IMR-90 (cell line): ENCODE measurements around the gene IFIH1. TPM values are rescaled to one million over a fixed set of nuclear protein-coding genes. Genes with fewer than 3 reads are reported as not detected.

Source experiments
- ATAC-seq: fragments of 200-7000 bp; cut with Tn5 transposase; 2 replicates; pipeline ENCODE4 v1.9.1; 2020; ENCODE audit warnings: low read depth, mild to moderate bottlenecking, moderate library complexity
- BruUV-seq: library from RNA; stranded (reverse); fragments of 400-500 nt; replicated peaks from 2 replicates; lab custom pipeline; 2021; lab: Mats Ljungman, UMichigan
- CTCF ChIA-PET: fragments of 300-600 bp; formaldehyde crosslinking; extraction: SDS; loops from one replicate; lab custom pipeline; 2021; ENCODE audit warnings: antibody characterized with exemption; lab: Yijun Ruan, JAX
- POLR2A ChIA-PET: fragments of 300-600 bp; sonication (Branson Sonifier 250); formaldehyde crosslinking; loops from one replicate; lab custom pipeline; 2022; ENCODE audit warnings: antibody characterized with exemption; ENCODE audit not compliant: unreplicated experiment; lab: Charles Lee
- DNase-seq: peaks from one replicate; pipeline ENCODE4 v3.0.0; 2013
- H2AFZ ChIP-seq: replicated peaks from 2 replicates; pipeline ENCODE3; 2013; ENCODE audit warnings: low read length, mild to moderate bottlenecking; ENCODE audit not compliant: poor library complexity
- H2AK5ac ChIP-seq: 2 replicates; pipeline ENCODE4 v1.6.1; 2013; ENCODE audit warnings: low read depth, low read length, inconsistent platforms
- H2AK9ac ChIP-seq: replicated peaks from 2 replicates; pipeline ENCODE3; 2013; ENCODE audit warnings: mild to moderate bottlenecking, low read depth, low read length, moderate library complexity; ENCODE audit not compliant: poor library complexity
- H2BK120ac ChIP-seq: 2 replicates; pipeline ENCODE4 v1.6.1; 2013; ENCODE audit warnings: low read depth, low read length, inconsistent platforms
- H2BK15ac ChIP-seq: 3 replicates; pipeline ENCODE4 v1.6.1; 2013; ENCODE audit warnings: low read depth, low read length, inconsistent platforms
- H2BK20ac ChIP-seq: 2 replicates; pipeline ENCODE4 v1.6.1; 2013; ENCODE audit warnings: low read depth, mild to moderate bottlenecking, inconsistent platforms, low read length, moderate library complexity
- H2BK5ac ChIP-seq: 2 replicates; pipeline ENCODE4 v1.6.1; 2013; ENCODE audit warnings: mild to moderate bottlenecking, low read depth, low read length, inconsistent platforms; ENCODE audit not compliant: poor library complexity, severe bottlenecking
- H3K14ac ChIP-seq: replicated peaks from 2 replicates; pipeline ENCODE4 v1.6.1; 2013; ENCODE audit warnings: low read depth, low read length, inconsistent platforms
- H3K18ac ChIP-seq: 2 replicates; pipeline ENCODE4 v1.6.1; 2013; ENCODE audit warnings: low read depth, low read length, control low read depth
- H3K23ac ChIP-seq: 2 replicates; pipeline ENCODE4 v1.6.1; 2013; ENCODE audit warnings: low read depth, low read length, inconsistent platforms
- H3K27ac ChIP-seq: 2 replicates; pipeline ENCODE4 v1.5.1; 2013; ENCODE audit warnings: mild to moderate bottlenecking, control low read depth, low read length; ENCODE audit not compliant: insufficient read depth
- H3K27me3 ChIP-seq: 2 replicates; pipeline ENCODE4 v1.6.1; 2013; ENCODE audit warnings: low read length; ENCODE audit not compliant: control insufficient read depth, insufficient read depth
- H3K36me3 ChIP-seq: 2 replicates; pipeline ENCODE4 v1.6.1; 2013; ENCODE audit warnings: low read length, mixed read lengths; ENCODE audit not compliant: control insufficient read depth, insufficient read depth
- H3K4ac ChIP-seq: 2 replicates; pipeline ENCODE4 v1.6.1; 2013; ENCODE audit warnings: low read depth, low read length, inconsistent platforms
- H3K4me1 ChIP-seq: 2 replicates; pipeline ENCODE4 v1.6.1; 2013; ENCODE audit warnings: low read length, mixed read lengths; ENCODE audit not compliant: control insufficient read depth, insufficient read depth
- H3K4me2 ChIP-seq: 2 replicates; pipeline ENCODE4 v1.6.1; 2013; ENCODE audit warnings: low read depth, mild to moderate bottlenecking, control low read depth, low read length, moderate library complexity
- H3K4me3 ChIP-seq: 2 replicates; pipeline ENCODE4 v1.5.1; 2013; ENCODE audit warnings: low read depth, mild to moderate bottlenecking, control low read depth, low read length, moderate library complexity; ENCODE audit not compliant: insufficient read depth
- H3K56ac ChIP-seq: 2 replicates; pipeline ENCODE4 v1.6.1; 2013; ENCODE audit warnings: low read length, inconsistent platforms; ENCODE audit not compliant: insufficient read depth; ENCODE audit errors: extremely low read depth
- H3K79me1 ChIP-seq, 2 experiments: 2 replicates each; pipeline ENCODE4 v1.6.1; 2013; ENCODE audit warnings: low read length in 2 of 2, inconsistent platforms in 1 of 2, low read depth in 1 of 2
- H3K9ac ChIP-seq: 2 replicates; pipeline ENCODE4 v1.6.1; 2013; ENCODE audit warnings: low read depth, low read length, control low read depth
- H3K9me1 ChIP-seq: 2 replicates; pipeline ENCODE4 v1.6.1; 2013; ENCODE audit warnings: low read length, inconsistent platforms; ENCODE audit not compliant: insufficient read depth
- H3K9me3 ChIP-seq: 2 replicates; pipeline ENCODE4 v1.6.1; 2013; ENCODE audit warnings: low read length; ENCODE audit not compliant: control insufficient read depth, insufficient read depth
- H4K20me1 ChIP-seq: 2 replicates; pipeline ENCODE4 v1.6.1; 2013; ENCODE audit warnings: low read length, inconsistent platforms; ENCODE audit not compliant: insufficient read depth
- H4K5ac ChIP-seq: 2 replicates; pipeline ENCODE4 v1.6.1; 2013; ENCODE audit warnings: mild to moderate bottlenecking, low read depth, low read length, control low read depth
- H4K8ac ChIP-seq, 2 experiments: 2 replicates each; pipeline ENCODE4 v1.6.1; 2013; ENCODE audit warnings: low read depth in 2 of 2, low read length in 2 of 2, control low read depth in 1 of 2, inconsistent platforms in 1 of 2
- H4K91ac ChIP-seq: 2 replicates; pipeline ENCODE4 v1.6.1; 2013; ENCODE audit warnings: low read depth, low read length, inconsistent platforms; ENCODE audit not compliant: insufficient read depth
- FOS ChIP-seq: fragments of 150-350 bp; IDR thresholded peaks from 2 replicates; pipeline ENCODE4 v1.6.1; 2016; ENCODE audit warnings: low read depth, low read length
- WGBS, 2 experiments: methylation state at CpG; one replicate each; pipeline versions ENCODE4 v1.1.5 to v1.1.7; 2013; ENCODE audit warnings: missing lambda C conversion rate in 2 of 2; ENCODE audit not compliant: insufficient read length in 1 of 2; ENCODE audit errors: extremely low coverage in 2 of 2; 5-methylcytosine and 5-hydroxymethylcytosine counted together
- dilution Hi-C: fragments of 300-500 bp; cut with HindIII; formaldehyde crosslinking; loops from one replicate; pipeline ENCODE4 v1.14.3; 2018; ENCODE audit warnings: low sequenced_read_pairs; ENCODE audit not compliant: unreplicated experiment
- in situ Hi-C: fragments of 300-500 bp; cut with MboI; formaldehyde crosslinking; loops from 3 replicates; pipeline ENCODE4 v1.14.3; 2019; ENCODE audit warnings: low sequenced_read_pairs, inconsistent platforms, mixed read lengths
- intact Hi-C: fragments of 100-400 bp; cut with micrococcal nuclease; formaldehyde crosslinking; loops from 2 replicates; pipeline ENCODE4 v1.10.0; 2022
- polyA plus RNA-seq, 3 experiments: library from polyadenylated mRNA; depleted of rRNA; stranded (reverse); fragments of >200 nt; gene quantifications; 2 replicates each; pipeline ENCODE4 v1.2.3, GENCODE V29; 2012; ENCODE audit warnings: low replicate concordance in 1 of 3
- total RNA-seq: library from RNA; depleted of rRNA; stranded (reverse); fragments of >200 nt; gene quantifications from 2 replicates; pipeline ENCODE4 v1.2.3, GENCODE V29; 2012

Gene IFIH1
- total and polyA plus RNA-seq, 2 of the 4 experiments (the other 2 are of a cell fraction), result 1.3 to 1.4 TPM

GRCh38 chr2:162241571-162241970 is 76.9 kb downstream of the IFIH1 start:
- H2AK9ac ChIP-seq, result no peak overlapping the region
- H2BK20ac ChIP-seq, result peak overlapping the region; percentile 84
- H4K91ac ChIP-seq, result peak overlapping the region; percentile 75
- peaks cover 16% of the 10 kb centered on the region for H3K4me1 ChIP-seq
- ChIA-PET POLR2A (interaction anchor here (0.8 to 1.2 kb wide), 2 partner anchors 16 to 45 kb away, joined by 3 to 7 read pairs; no protein-coding TSS in a partner anchor), CTCF (interaction anchor here (0.5 to 3.4 kb wide), 5 partner anchors 21 to 87 kb away, joined by 3 to 9 read pairs (median 3); no protein-coding TSS in a partner anchor)
- no peak for TF ChIP-seq FOS
- H3K27me3 ChIP-seq, result no peaks in the 10 kb centered on the region
- ATAC-seq (no peak), DNase-seq (no peak)
- H4K5ac ChIP-seq, result peak overlapping the region; percentile 92; the same call in 1 of the 2 replicates
- no CpG with 5 or more reads among the region's 1 CpG for WGBS, 2 experiments
- no peaks in the 10 kb centered on the region for H4K20me1 ChIP-seq
- intact Hi-C loops (loop anchor here (5.0 kb wide), 2 partner anchors 44 to 169 kb away; partner anchors contain the start of gene DPP4), dilution Hi-C loops (no loop called here), in situ Hi-C loops (no loop called here)
- H2AFZ ChIP-seq, result no peak overlapping the region
- H3K9ac ChIP-seq, result peak overlapping the region; percentile 77; the same call in 1 of the 2 replicates
- peak overlapping the region; percentile 96 for H3K14ac ChIP-seq
- H3K9me1 ChIP-seq, result peaks cover 11% of the 10 kb centered on the region
- peak overlapping the region; percentile 97 for H2BK5ac ChIP-seq
- H2BK15ac ChIP-seq, result peak overlapping the region; percentile 55; the same call in 2 of the 3 replicates
- peak overlapping the region; percentile 29; the same call in 1 of the 2 replicates for H3K27ac ChIP-seq
- peak overlapping the region; percentile 72; the same call in 1 of the 2 replicates for H3K4me3 ChIP-seq
- peaks cover 7% of the 10 kb centered on the region for H3K36me3 ChIP-seq
- peak overlapping the region; percentile 98 for H3K18ac ChIP-seq
- H4K8ac ChIP-seq, result peak overlapping the region; percentile 36 to 94
- H3K23ac ChIP-seq, result peak overlapping the region; percentile 72; the same call in 1 of the 2 replicates
- H3K4ac ChIP-seq, result peak overlapping the region; percentile 55; the same call in 1 of the 2 replicates
- H3K79me1 ChIP-seq, result peaks cover 16 to 22% of the 10 kb centered on the region in 2 experiments
- peak overlapping the region; percentile 84 for H3K4me2 ChIP-seq
- no TSS peak for BruUV-seq
- H2AK5ac ChIP-seq, result peak overlapping the region; percentile 63
- no peaks in the 10 kb centered on the region for H3K9me3 ChIP-seq
- H3K56ac ChIP-seq, result peak overlapping the region; percentile 62
- peak overlapping the region; percentile 91 for H2BK120ac ChIP-seq
